Muscle layer of duodenum (tissue), 2 donors: ENCODE data around the gene MED27.
"Not testable (repeated sequence)": the region's sequence is repeated elsewhere in the genome, so short reads cannot be mapped to it uniquely, and the experiment has no call there.

ENCODE experiments used
- H3K27ac ChIP-seq: one replicate; pipeline ENCODE4 v1.7.0; 2013; ENCODE audit warnings: mild to moderate bottlenecking, low read length
- H3K27me3 ChIP-seq: one replicate; pipeline ENCODE4 v1.7.0; 2013; ENCODE audit warnings: low read depth, mild to moderate bottlenecking, control low read depth, low read length
- H3K36me3 ChIP-seq, 2 donors: one replicate each; pipeline ENCODE4 v1.7.0; 2013; ENCODE audit warnings: low read length in 2 of 2, control low read depth in 1 of 2, mild to moderate bottlenecking in 1 of 2; ENCODE audit not compliant: insufficient read depth in 2 of 2, control insufficient read depth in 1 of 2
- H3K4me1 ChIP-seq, 2 donors: one replicate each; pipeline ENCODE4 v1.7.0; 2013; ENCODE audit warnings: low read length in 2 of 2, mild to moderate bottlenecking in 2 of 2, control low read depth in 1 of 2, moderate library complexity in 1 of 2; ENCODE audit not compliant: insufficient read depth in 2 of 2, control insufficient read depth in 1 of 2
- H3K4me3 ChIP-seq, 2 donors: one replicate each; pipeline ENCODE4 v1.7.0; 2013; ENCODE audit warnings: low read length in 2 of 2, low read depth in 1 of 2, mild to moderate bottlenecking in 1 of 2
- H3K9me3 ChIP-seq, 2 donors: one replicate each; pipeline ENCODE4 v1.7.0; 2013; ENCODE audit warnings: low read length in 2 of 2, control low read depth in 1 of 2, mild to moderate bottlenecking in 1 of 2; ENCODE audit not compliant: control insufficient read depth in 1 of 2
- donor health status: healthy.

MED27 gene

DNA sequence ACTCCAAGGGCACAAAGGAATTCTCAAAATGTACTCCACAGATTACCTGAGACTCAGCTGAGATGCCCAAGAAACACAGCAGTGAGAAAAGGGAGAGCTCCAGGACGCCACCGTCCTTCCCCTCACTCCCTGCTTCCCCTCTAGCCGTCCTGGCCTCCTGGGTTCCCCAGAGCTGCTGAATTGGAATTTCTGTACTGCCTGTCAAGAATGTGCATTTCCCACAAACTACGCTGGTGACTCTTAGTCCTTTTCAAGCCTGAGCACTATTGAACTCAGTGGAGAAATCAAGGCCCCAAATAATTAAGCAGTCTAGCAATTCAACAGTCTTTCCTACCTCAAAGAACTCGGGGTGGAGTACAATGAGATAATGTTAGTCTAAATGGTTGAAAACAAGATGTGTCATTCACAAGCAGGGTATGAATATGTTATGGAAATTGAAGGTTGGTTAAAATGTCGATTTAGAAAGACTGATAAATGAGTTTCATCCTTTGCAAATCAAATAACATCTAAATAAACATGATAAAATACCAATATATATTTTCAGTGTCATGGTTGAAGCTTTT is 153.2 kb downstream of the MED27 start:
- Histone ChIP-seq H3K36me3 (no peaks in the 10 kb centered on the region), H3K9me3 (no peaks in the 10 kb centered on the region), H3K27ac (no peak overlapping the region), H3K4me3 (no peak overlapping the region), H3K27me3 (no peaks in the 10 kb centered on the region), H3K4me1 (no peaks in the 10 kb centered on the region)

DNA sequence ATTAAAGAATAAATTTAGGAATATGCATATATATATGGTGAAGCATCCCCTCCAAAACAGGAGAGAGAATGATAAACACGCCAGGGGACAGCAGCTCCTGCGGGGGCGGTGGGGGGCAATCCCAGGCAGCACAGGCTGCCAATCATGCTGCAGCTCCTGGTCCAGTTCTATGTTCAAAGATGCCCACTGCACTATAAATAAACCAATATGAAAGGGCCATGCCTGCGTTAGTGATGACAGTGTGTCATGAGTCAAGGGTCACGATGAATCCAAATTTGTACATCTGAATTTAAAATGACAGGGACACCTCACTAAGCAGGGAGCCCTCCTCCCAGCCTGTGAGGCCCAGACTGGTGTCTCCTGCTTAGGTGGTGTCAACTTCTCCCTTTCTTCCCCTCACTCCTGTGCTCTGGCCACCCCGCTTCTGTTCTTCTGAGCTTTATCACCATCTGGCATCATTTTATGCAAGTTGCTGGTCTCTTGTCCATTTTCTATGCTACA is 153.9 kb downstream of the MED27 start:
- H3K27ac ChIP-seq: no peak overlapping the region
- H3K9me3 ChIP-seq: no peaks in the 10 kb centered on the region
- H3K4me3 ChIP-seq: no peak overlapping the region
- H3K36me3 ChIP-seq: no peaks in the 10 kb centered on the region
- no peaks in the 10 kb centered on the region for H3K27me3 ChIP-seq
- H3K4me1 ChIP-seq: no peaks in the 10 kb centered on the region

DNA sequence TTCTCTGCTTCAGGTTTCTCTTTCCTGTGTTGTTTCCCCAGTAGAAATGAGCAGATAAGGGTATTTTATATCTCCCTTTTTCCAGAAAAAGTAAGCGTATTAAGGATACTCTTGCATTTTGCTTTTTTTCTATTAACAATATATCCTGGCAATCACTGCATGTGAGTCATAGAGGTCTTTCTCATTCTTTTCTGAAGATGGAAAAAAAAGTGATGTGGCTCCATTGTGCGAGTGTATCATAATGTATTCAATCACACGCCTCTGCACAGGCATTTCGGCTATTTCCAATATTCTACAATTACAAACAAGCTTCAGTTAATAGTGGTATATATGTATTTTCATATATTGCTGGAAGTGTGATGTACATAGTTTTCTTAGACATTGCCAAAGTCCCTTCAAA is 155.9 kb downstream of the MED27 start:
- Histone ChIP-seq H3K4me1 (no peaks in the 10 kb centered on the region), H3K27me3 (no peaks in the 10 kb centered on the region), H3K4me3 (no peak overlapping the region), H3K36me3 (no peaks in the 10 kb centered on the region), H3K27ac (no peak overlapping the region), H3K9me3 (no peaks in the 10 kb centered on the region)

GRCh38 chr9:131923132-131923671 is 156.5 kb downstream of the MED27 start:
- no peaks in the 10 kb centered on the region for H3K9me3 ChIP-seq
- no peaks in the 10 kb centered on the region for H3K27me3 ChIP-seq
- H3K36me3 ChIP-seq: no peaks in the 10 kb centered on the region
- no peaks in the 10 kb centered on the region for H3K4me1 ChIP-seq
- no peak overlapping the region for H3K4me3 ChIP-seq
- no peak overlapping the region for H3K27ac ChIP-seq

DNA sequence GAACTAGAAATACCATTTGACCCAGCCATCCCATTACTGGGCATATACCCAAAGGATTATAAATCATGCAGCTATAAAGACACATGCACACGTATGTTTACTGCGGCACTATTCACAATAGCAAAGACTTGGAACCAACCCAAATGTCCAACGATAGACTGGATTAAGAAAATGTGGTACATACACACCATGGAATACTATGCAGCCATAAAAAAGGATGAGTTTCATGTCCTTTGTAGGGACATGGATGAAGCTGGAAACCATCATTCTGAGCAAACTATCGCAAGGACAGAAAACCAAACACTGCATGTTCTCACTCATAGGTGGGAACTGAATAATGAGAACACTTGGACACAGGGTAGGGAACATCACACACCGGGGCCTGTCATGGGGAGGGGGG is 158.0 kb downstream of the MED27 start:
- not testable (repeated sequence) for H3K27me3 ChIP-seq, H3K27ac ChIP-seq, H3K4me3 ChIP-seq, H3K36me3 ChIP-seq, H3K9me3 ChIP-seq, H3K4me1 ChIP-seq

- Histone ChIP-seq H3K27me3 (no peaks in the 10 kb centered on the region), H3K4me1 (no peaks in the 10 kb centered on the region), H3K36me3 (no peaks in the 10 kb centered on the region), H3K9me3 (no peaks in the 10 kb centered on the region), H3K4me3 (no peak overlapping the region), H3K27ac (no peak overlapping the region)
These were observed 160.5 kb downstream of the MED27 start for GRCh38 chr9:131919216-131919615.

DNA sequence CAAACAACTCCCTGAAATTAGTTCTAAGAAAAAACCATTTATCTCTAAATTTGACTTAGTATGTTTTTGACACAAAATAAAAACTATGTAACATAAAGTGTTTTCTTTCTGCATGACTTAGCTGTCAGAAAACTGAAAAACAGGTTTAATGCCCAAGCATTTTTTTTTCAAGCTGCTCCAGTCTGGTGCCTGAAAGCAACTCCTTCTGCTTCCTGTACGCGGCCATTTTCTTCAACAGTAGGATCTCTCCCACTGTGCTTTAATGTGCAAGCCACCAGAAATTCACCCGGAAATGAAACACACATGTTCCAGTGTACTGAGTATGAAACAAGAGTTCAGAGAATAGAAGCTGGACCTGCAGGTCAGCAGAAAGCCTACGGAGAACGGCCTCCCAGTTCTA is 161.2 kb downstream of the MED27 start:
- Histone ChIP-seq H3K36me3 (no peaks in the 10 kb centered on the region), H3K9me3 (no peaks in the 10 kb centered on the region), H3K27ac (no peak overlapping the region), H3K27me3 (no peaks in the 10 kb centered on the region), H3K4me1 (no peaks in the 10 kb centered on the region), H3K4me3 (no peak overlapping the region)

DNA sequence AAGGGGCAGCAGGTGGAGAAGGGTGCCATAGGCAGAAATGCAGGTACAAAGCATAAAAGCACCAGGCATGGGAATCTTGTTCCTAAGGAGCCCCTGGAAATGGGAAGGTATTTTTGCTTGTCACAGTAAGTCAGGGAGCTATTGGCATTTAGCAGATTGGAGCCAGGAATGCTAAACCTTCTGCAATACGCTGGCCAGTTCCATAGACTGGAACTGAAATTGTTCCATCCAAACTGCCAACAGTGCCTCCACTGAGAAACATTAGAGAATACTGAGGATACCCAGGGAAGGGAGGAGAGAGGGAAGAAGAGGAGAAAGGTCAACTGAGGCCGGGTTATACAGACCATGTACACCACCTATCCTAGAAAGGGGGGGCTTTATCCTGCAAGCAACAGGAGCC is 162.7 kb downstream of the MED27 start:
- H3K4me3 ChIP-seq: no peak overlapping the region
- H3K4me1 ChIP-seq: no peaks in the 10 kb centered on the region
- no peaks in the 10 kb centered on the region for H3K36me3 ChIP-seq
- H3K27ac ChIP-seq: no peak overlapping the region
- no peaks in the 10 kb centered on the region for H3K9me3 ChIP-seq
- no peaks in the 10 kb centered on the region for H3K27me3 ChIP-seq

DNA sequence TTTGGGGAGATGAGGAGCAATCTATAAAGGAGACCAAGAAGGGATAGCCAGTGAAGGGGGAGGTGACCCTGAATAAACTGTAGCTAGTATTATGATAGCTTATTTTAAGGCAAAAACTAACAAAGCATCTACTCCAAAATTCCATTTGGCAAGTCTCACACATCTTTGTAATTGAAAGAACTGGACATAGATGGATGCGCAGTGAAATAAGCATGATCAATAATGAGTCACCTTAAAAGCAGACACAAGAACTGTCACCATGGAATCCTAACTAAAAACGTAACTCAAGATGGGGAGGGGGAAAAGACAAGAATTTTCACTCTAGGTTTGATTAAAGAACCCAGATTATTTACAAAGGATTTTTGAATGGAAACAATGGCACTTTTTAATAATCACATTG is 164.5 kb downstream of the MED27 start:
- no peaks in the 10 kb centered on the region for H3K27me3 ChIP-seq

DNA sequence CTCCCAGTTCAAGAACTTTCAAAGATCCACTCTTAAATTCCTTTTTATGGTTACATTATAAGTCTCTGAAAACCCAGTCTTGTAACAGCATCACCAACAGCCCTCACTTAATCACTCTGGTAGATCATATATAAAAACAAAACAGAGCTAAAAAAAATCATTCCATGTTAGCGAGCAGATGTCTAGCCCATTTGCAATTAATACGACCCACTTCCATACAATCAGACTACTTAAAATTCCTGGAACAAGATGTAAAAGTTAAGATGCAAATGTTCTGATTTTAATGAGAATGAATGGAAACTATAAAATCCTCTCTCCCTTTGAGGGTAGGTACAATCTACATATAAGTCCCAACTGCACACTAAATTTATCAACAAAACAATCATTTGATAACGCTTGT is 167.0 kb downstream of the MED27 start:
- no peaks in the 10 kb centered on the region for H3K4me1 ChIP-seq
- no peaks in the 10 kb centered on the region for H3K36me3 ChIP-seq
- H3K4me3 ChIP-seq: no peak overlapping the region
- no peaks in the 10 kb centered on the region for H3K9me3 ChIP-seq
- no peaks in the 10 kb centered on the region for H3K27me3 ChIP-seq
- H3K27ac ChIP-seq: no peak overlapping the region

More for the DNA sequence above, 164.5 kb downstream of the MED27 start:
- H3K4me3 ChIP-seq: no peak overlapping the region
- no peaks in the 10 kb centered on the region for H3K4me1 ChIP-seq
- no peaks in the 10 kb centered on the region for H3K9me3 ChIP-seq
- H3K36me3 ChIP-seq: no peaks in the 10 kb centered on the region
- no peak overlapping the region for H3K27ac ChIP-seq

- H3K4me1 ChIP-seq: no peaks in the 10 kb centered on the region
- no peaks in the 10 kb centered on the region for H3K36me3 ChIP-seq
- no peak overlapping the region for H3K4me3 ChIP-seq
- H3K27ac ChIP-seq: no peak overlapping the region
- no peaks in the 10 kb centered on the region for H3K27me3 ChIP-seq
- H3K9me3 ChIP-seq: no peaks in the 10 kb centered on the region
These were observed 167.6 kb downstream of the MED27 start for GRCh38 chr9:131912069-131912468.

GRCh38 chr9:131910572-131910971 is 169.1 kb downstream of the MED27 start:
- H3K4me1 ChIP-seq: no peaks in the 10 kb centered on the region
- no peaks in the 10 kb centered on the region for H3K9me3 ChIP-seq
- H3K27ac ChIP-seq: no peak overlapping the region
- H3K4me3 ChIP-seq: no peak overlapping the region
- H3K36me3 ChIP-seq: no peaks in the 10 kb centered on the region
- no peaks in the 10 kb centered on the region for H3K27me3 ChIP-seq
